ENCODE measurements around the gene HSD11B1.
A peak's percentile ranks its signal among the peaks of the same experiment; 100 is the strongest.
"Not testable (repeated sequence)": the region's sequence is repeated elsewhere in the genome, so short reads cannot be mapped to it uniquely, and the experiment has no call there.

The HSD11B1 gene

GRCh38 chr1:209691237-209691636 lies 13.4 kb upstream of the HSD11B1 start:
- no peak for DNase-seq (ENCODE audit: low read depth)

DNA sequence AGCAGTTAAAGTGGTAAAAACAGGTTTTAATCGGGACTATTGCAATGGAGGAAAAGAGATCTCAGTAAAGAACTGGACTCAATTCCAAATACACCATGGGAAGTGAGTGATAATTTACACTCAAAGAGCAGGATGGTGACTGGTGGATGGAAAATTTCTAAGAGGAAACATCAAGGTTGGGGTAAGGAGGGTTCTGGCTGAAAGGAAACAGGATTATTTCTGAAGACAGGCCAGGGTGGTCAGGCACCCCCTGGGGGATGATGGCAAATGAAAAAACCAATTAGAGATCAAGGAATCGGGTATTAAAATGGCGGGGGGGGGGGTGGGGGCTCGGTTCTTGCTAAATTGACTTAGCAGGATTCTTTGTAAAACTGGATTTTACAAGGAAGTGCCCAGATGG lies 12.3 kb upstream of the HSD11B1 start:
- DNase-seq (ENCODE audit: low read depth): no peak

DNA sequence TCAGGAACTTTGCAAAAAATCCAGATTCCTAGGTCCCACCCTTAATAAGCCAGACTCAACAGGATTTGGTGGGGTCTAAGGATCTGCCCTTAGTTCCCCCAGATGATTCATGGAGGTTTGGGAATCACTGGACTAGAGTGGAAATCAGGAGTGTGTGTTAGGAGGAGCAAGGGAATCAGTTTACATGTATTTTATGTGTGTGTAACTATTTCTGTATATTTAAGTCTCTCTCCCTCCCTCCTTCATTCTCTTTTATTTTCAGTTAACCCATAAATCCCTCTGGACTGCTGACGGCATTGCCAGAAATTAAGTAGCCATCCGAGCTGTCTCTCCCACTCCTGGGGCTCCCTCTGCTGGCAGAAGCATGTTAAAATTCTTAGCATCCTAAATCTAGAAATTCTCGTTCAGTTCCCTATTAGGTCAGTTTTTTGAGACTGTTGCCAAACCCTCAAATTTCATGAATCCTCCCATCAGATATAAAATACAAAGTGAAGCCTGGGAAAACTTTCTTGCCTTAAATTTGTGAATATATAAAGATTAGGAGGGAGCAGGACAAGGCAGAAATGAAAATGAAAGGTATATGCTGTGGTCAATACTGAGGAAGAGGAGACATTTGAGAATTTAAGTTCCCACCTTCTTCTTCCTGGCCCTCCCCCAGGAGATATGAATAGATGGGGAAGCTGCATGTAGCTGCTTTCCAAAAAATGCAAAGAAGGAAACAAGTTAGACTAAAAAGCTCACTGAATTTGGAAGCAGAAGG lies 11.7 kb upstream of the HSD11B1 start:
- peak; percentile 72 for DNase-seq (ENCODE audit: low read depth)

DNA sequence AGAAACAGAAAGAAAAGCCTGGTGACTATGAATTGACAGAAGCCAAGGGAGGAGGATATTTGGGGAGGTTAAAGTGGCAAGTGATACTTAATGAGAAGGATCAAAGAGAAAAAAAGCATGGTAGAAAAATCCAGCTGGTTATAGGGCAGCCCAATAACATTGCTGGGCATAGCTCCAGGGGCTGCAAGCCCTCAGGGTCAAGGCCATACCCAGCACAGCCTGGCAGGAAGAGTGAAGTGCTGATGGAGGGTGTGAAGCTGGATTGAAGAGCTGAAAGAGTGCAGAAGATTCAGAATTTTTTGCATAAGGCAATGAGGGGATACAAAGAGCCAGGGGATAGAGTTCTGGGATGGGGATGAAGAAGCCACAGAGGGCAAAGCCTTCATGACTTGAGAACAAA lies 8.0 kb upstream of the HSD11B1 start:
- no peak for DNase-seq (ENCODE audit: low read depth)

DNA sequence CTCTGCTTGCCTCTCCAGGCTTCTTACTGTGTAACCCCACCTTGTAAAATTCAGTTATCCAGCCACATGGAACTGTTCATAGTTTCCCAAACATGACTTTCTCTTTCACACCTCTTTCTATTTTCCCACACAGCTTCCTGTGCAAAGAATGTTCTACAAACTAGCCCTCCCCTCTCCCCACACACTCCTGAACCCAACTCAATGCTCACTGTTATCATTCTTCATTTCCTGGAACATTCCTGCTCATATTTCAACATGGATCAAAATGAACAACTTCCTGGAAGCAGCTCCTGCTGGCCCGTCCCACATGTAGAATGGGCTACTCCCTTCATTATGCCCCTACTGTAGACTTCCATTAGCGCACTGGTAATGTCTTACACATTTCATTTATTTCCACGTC lies 7.5 kb upstream of the HSD11B1 start:
- no peak for DNase-seq (ENCODE audit: low read depth)

- DNase-seq (ENCODE audit: low read depth): not testable (repeated sequence)
These were observed 4.0 kb upstream of the HSD11B1 start for GRCh38 chr1:209700686-209701085.

DNA sequence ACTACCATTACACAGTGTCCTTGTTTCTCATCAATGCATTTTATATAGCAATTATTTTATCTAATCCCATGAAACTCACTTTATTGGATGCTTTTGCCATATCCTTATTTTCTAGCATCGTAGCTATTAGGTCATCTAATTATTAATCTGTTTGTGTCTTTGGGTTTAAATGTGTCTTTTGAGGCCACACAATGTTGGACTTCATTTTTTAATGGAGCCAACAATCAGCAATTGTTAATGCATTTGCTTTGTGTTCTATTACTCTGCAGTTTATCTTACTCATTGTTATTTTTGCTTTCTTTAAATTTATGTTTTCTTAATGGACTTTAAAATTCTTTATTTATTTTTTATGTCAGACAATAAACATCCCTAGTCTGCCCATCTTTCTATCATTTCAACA lies 1.8 kb upstream of the HSD11B1 start:
- DNase-seq (ENCODE audit: low read depth): no peak

DNA sequence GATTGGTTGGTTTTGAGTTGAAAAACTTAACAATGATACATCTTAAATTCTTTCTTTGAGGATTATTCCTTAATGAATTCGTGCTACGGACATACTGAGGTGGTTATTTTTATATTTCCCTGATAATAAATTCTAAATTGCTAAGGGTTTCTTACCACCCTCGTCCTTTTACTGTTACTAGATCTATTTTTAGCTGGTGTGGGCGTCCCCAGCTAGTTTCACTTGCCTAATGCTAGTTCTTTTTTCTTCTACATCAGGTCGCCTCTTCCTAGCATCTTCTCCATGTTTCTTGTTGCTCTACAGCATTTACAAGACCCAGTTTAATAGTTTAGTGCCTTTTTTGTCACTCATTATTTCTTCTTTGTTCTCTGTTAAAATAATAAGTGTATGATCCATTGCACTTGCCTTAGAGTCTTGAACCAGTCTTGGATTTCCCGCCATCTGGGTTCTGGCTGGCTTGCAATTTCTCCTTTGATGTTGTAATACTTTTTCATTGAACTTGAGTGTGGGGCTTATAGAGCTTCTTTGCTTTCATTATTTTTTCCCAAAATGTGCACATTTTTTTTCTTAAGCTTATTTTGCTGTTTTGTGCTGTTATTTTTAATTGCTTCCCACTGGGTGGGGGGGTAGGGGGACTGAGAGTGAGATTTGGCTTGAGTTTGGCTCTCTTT lies 677 bp upstream of the HSD11B1 start:
- no peak for DNase-seq (ENCODE audit: low read depth)

GRCh38 chr1:209705033-209705598 lies 470 bp downstream of the HSD11B1 start:
- DNase-seq (ENCODE audit: low read depth): no peak

GRCh38 chr1:209706622-209707021 lies 2.0 kb downstream of the HSD11B1 start:
- no peak for DNase-seq (ENCODE audit: low read depth)

- no peak for DNase-seq (ENCODE audit: low read depth)
These were observed 2.7 kb downstream of the HSD11B1 start for GRCh38 chr1:209707308-209707707.

DNA sequence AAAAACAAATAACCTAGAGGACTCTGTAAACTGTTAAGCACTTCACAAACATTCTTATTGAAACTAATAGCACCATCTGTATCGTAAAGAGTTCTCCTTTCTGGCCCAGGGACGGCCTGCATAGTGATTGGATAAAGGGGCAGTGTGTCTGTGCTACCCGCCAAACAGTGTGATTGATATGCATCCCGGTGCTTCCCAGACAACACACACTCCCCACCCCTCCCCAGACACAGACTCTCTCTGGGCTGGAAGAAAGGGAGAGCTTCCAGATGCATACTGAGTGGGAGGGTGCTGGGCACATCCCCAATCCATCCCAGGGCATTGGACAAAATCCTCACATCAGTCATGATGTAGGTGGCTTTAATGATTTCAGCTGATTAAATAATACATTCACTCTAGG lies 3.7 kb downstream of the HSD11B1 start:
- no peak for DNase-seq (ENCODE audit: low read depth)

- no peak for DNase-seq (ENCODE audit: low read depth)
These were observed 5.4 kb downstream of the HSD11B1 start for GRCh38 chr1:209710093-209710492.

DNA sequence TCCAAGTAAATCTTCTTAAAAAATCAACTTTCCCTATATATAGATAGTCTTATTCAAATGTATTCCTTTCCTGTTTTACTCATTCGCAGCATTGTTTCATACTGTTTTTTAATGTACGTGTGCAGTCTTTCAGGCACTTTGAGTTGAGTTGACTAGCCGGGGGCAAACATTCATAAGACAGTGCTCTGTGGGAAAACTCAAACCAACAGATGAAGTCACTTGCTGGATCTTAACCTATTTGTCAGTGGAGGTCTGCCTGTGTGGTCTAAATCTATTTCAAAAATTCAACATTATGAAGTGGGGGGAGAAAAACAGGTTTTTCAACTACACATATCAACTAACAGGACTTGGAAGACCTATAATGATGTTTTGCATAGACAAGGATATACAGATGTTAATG lies 6.2 kb downstream of the HSD11B1 start:
- no peak for DNase-seq (ENCODE audit: low read depth)

GRCh38 chr1:209714338-209714737 lies 9.7 kb downstream of the HSD11B1 start:
- DNase-seq (ENCODE audit: low read depth): no peak

GRCh38 chr1:209715314-209715713 lies 10.7 kb downstream of the HSD11B1 start:
- DNase-seq (ENCODE audit: low read depth): no peak

- no peak for DNase-seq (ENCODE audit: low read depth)
These were observed 13.2 kb downstream of the HSD11B1 start for GRCh38 chr1:209717818-209718217.

DNA sequence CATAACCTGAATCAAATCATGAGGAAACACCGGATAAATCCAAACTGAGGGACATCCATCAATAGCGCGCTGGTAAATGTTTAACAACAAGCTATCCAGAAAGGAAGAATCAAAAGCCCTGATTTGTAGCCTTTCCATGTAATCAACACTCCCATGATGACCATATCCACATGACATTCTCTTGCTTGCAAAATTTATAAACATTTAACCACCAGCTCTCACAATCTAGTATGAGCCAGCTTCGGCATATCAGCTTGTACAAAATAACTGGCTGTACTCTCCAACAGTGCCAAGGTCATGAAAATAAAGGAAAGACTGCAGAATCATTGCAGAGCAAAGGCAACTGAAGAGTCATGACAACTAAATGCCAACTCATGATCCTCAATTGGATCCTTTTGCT lies 15.7 kb downstream of the HSD11B1 start:
- no peak for DNase-seq (ENCODE audit: low read depth)

DNA sequence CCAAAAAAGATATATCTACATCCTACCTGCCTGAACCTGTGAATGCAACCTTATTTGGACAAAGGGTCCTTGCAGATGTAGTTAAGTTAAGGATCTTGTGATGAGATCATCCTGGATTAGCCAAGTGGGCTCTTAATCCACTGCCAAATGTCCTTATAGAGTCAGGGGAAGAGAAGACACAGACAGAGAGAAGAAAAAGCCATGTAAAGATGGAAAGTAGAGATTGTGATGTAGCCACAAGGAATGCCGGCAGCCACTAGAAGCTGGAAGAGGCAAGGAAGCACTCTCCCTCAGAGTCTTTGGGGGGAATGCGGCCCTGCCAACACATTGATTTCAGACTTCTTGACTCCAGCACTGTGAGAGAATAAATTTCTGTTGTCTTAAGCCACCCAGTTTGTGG lies 16.2 kb downstream of the HSD11B1 start:
- DNase-seq (ENCODE audit: low read depth): no peak

DNA sequence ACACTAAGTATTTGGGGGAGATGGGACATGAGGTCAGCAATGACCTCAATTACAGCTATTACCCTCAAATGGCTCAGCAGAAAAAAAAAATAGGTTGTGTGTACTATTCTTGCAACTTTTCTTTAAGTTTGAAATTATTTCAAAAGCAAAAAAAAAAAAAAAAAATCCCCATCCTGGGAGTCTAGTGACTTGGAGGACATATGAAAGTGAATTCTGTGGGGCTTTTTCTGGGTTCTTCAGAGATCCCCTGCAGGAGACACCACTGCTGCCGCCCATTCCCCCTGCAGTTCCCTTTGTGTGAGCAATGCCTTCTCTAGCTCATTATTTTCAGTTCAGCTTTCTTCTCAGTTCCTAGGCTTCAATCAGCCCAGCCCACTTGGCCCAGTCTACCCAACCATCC lies 16.7 kb downstream of the HSD11B1 start:
- DNase-seq (ENCODE audit: low read depth): no peak

DNA sequence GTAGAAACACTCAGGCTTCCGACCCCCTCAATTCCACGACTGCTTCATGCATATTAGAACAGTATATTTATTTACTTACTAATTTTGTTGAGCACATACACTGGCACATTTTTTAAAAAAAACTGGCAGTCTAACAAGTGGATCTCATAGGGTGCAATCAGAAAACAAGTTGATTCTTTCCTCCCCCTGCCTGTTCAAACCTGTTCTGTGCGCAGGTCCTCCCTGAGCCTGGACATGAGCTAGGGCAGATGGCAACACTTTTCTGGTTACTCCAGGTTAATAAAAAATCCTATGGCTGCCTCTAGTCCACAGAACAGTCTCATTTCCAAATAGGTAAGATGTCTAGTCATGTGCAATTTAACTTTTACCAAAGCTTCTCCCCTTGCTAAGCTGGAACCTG lies 18.6 kb downstream of the HSD11B1 start:
- DNase-seq (ENCODE audit: low read depth): no peak

- no peak for DNase-seq (ENCODE audit: low read depth)
These were observed 19.4 kb downstream of the HSD11B1 start for GRCh38 chr1:209723756-209724693.
